Left colon (tissue), 2 donors: ENCODE data around the gene HAUS7. TPM values are rescaled to one million over a fixed set of nuclear protein-coding genes. Genes with fewer than 3 reads are reported as not detected.

ENCODE experiments used
- ATAC-seq: fragments of 200-7000 bp; cut with Tn5 transposase; one replicate; pipeline ENCODE4 v1.9.1; 2020; ENCODE audit warnings: mild to moderate bottlenecking, moderate library complexity
- DNase-seq, 2 donors: peaks; one replicate each; pipeline ENCODE4 v3.0.0-alpha.2; 2020
- intact Hi-C, 2 donors: fragments of 100-400 bp; cut with DNase I in 1 of 2; cut with micrococcal nuclease in 1 of 2; formaldehyde crosslinking; loops; one replicate each; pipeline versions ENCODE4 v1.11.2 to v1.14.0; 2022; cut with DNase I, micrococcal nuclease
- total RNA-seq, 2 donors: library from RNA; stranded (reverse); fragmentation: NEBNext Ultra II Directional; extraction: Animal tissue kit (Norgen Biotek cat#: 25700); gene quantifications; one replicate each; pipeline ENCODE4 v1.2.1, GENCODE V29; 2021
- donor health status: DM: no; HTN: no; CAD: no.
- donor health status: DM: yes; HTN: yes; CAD: no.

The HAUS7 gene
- total RNA-seq, 2 donors from 2014 or later, result 13.0 to 19.0 TPM

DNA sequence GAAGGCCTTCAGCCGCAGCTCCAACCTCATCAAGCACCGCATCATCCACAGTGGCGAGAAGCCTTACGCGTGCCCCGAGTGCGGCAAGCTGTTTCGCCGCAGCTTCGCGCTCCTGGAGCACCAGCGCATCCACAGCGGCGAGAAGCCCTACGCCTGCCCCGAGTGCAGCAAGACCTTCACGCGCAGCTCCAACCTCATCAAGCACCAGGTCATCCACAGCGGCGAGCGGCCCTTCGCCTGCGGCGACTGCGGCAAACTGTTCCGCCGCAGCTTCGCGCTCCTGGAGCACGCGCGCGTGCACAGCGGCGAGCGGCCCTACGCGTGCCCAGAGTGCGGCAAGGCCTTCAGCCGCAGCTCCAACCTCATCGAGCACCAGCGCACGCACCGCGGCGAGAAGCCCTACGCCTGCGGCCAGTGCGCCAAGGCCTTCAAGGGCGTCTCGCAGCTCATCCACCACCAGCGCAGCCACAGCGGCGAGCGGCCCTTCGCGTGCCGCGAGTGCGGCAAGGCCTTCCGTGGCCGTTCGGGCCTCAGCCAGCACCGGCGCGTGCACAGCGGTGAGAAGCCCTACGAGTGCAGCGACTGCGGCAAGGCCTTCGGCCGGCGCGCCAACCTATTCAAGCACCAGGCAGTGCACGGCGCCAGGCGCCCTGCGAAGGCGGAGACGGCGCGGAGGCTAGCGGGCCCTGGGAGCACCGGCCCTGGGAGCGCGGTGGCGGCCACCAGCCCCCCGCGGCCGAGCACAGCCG lies 49.4 kb downstream of the HAUS7 start:
- intact Hi-C loops, result no loop called here
- ATAC-seq, result no peak
- DNase-seq, result no peak

GRCh38 chrX:153417637-153418036 lies 52.7 kb downstream of the HAUS7 start:
- ATAC-seq, result no peak
- no peak for DNase-seq
- intact Hi-C loops, result no loop called here

DNA sequence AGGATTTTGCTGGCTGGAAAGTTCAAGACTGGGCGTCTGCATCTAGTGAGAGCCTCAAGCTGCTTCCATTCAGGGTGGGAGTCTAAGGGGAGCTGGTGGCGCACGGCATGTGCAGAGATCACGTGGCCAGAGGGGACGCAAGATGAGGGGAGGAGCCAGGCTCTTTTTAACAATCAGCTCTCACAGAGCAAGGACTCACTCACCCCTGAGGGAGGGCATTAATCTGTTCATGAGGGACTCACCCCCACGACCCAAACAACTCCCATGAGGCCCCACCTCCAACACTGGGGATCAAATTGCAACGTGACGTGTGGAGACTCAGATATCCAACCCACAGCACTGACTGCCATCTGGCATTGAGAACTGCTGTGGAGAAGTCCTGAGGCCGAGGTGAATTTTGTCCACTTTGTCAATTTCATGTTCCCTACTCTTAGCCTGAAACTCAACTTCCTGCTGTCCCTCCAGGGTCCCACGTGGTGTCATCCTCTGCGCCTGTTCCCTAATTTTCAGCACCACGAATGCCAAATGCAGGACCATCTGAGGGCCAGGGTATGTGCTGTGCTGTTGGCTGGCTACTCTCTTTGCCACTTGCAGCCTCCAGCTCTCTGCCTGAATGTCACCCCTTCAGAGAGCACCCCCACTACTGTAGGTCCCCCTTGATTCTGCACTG lies 53.5 kb downstream of the HAUS7 start:
- DNase-seq, result no peak
- intact Hi-C loops, result no loop called here
- no peak for ATAC-seq

DNA sequence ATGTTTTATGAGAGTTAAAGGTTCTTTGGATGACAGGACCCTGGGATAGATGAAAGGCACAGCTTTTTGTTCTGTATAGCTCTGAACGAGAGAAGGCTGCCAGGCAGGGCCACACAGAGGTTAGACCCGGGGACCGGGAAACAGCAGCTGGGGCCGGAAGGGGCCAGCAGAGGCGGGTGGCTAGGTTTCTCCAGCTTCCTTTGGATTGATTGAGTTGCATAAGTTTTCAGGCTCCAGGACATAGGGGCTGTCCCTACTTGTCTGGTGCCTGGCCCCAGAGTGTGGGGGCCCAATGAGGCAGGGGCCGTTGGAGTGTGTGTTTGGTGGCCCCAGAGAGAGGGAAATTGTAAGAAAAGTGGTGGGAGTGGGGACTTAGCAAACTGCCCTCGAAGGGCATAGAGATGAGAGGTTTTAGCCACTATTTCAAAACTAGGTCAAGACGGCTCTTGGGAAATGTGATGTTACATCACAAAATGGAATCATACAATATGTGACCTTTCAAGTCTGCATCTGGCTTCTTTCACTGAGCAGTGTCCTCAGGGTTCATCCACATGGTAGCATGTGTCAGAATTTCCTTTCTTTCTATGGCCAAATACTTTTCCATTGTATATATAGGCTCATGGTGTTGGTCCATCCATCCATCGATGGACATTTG lies 55.4 kb downstream of the HAUS7 start:
- ATAC-seq, result no peak
- DNase-seq, result no peak
- intact Hi-C loops, result no loop called here

GRCh38 chrX:153413731-153414130 lies 56.6 kb downstream of the HAUS7 start:
- ATAC-seq (no peak), DNase-seq (no peak)
- intact Hi-C loops, result no loop called here

DNA sequence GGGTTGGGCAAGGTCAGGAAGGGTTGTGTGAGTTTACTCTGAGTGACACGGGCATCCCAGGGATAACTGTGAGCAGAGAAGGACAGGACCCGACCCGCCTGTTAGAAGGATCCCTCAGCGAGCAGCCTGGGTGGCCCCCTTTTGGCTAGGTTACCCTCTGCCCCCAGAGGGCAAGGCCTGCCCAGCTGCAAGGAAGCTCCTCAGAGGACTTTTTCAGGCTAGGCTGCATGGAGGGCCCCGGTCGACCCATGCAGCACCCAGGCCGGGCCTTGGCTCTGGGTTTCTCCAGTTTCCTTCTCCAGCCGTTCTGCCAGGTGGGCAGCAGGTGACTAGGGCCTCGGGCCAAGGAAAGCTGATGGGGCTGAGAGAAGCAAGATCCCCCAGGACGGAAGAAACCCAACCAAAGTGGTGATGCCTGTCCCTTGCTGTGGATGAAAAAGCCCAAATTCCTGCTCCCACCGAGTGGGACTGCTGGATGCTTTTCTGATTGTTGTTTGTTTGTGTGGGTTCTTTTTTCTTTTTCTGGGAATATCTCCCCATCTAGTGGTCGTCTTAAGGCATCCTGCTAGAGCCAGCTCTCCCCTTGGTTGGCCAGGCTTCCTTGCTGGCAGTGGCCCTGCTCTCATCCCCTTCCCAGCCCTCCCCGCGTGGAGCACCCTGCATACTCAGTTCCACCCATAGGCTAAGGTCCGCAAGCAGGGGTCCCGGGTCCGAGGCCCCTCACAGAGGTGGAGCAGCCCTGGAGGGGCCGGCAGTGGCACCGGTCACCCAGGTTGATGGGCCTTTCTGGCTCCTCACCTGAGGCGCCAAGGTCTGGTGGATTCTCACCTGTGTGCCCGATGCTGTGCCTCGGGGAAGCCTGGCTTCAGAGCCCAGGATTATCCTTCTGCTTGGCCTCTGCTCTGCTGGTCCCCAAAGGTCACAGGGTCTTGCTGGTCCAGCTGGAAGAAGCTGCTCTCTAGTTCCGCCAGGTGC lies 57.3 kb downstream of the HAUS7 start:
- DNase-seq, result no peak
- no peak for ATAC-seq
- intact Hi-C loops, result no loop called here

GRCh38 chrX:153411988-153412574 lies 58.3 kb downstream of the HAUS7 start:
- no peak for ATAC-seq
- intact Hi-C loops, result no loop called here
- no peak for DNase-seq

DNA sequence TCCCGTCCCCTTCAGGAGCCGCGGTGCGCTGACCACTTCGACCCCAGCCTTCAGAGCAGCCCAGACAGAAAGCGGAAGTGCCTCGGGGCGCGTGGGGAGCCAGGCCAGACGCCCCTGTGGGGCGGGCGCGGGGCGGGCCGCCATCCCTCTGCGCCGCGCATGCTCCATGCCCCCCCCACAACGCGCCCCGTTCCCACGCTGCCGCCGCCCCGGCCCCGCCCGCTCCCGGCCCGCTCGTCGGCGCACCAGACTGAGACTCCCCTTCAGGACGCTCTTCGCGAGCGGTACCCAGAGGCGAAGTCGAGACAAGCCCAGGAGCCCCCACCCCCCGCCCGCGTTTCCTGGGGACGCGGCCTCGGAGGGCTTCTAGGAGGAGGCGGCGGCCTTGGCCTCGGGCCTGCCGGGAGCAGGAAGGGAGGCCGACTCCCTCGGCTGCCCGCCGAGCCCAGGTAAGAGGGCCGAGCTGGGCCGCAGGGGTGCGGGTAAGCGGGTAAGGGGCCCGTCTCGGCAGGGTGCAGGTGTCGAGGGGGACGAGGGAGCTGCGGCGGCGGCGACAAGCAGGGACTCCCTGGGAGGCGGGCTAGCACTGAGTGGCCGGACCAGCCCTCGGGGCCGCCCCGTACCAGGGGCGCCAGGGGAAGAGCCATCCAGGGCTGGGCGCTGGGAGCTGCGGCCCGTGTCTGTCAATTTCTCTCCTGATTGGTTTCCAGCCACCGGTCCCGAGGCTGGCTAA lies 59.0 kb downstream of the HAUS7 start, which contains the start of gene ZFP92:
Gene ZFP92, plus strand, starts transcription at position 218 of the 733 bp plus-strand sequence. CDS start 6,851 bp downstream, outside the sequence.
- ATAC-seq (peak; percentile 46), DNase-seq (peak in 1 of 2 donors; percentile 41)
- intact Hi-C loops, result no loop called here

DNA sequence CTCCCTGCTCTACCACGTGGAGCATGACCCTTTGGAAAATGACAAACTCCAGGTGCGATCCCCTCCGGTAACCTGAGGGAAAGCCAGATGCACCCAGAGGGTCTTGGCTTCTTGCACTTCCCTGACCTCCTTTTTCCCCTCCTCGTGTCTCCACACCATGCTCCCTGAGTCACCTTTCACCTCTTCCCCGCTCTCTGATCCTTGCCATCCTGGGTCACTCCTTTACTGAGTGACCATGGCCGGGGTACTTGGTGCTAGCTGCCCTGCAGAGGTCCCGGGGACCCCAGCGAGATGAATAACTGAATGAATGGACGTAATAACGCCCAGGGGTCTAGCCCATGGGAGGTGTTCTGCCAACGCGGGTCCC lies 59.5 kb downstream of the HAUS7 start:
- DNase-seq (no peak), ATAC-seq (no peak)
- intact Hi-C loops, result no loop called here

- ATAC-seq (no peak), DNase-seq (no peak)
Observed at GRCh38 chrX:153410373-153410772, 60.0 kb downstream of the HAUS7 start.

DNA sequence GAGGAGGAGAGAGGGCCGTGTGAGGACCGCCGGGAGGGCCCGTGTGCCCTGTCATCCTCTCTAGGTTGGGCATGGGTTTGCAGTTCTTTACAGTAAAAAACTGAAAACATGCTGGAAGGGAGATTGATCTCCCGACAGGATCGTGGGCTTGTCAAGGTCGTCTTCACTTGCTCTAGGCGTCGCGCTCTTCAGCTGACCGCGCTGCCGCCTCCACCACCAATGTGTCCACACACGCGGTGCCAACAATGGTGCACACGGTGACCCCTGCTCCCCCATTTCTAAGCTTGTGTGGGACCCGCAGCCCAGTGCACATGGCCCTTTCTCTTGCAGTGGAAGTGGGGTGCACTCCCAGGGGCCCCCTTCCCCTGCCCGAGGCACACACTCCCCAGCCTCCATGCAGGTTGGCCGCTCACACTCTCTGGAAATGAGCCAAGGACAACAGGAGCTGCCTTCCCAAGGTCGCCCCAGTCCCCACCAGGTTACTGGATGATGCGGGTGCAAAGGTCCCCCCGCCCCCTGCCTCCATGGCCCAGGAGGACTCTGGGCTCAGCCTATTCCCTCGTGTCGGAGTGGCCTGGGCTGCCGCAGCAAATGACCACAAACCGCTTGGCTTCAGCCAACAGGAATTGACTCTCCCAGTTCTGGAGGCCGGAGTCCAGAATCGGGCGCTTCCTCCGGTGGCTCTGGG lies 60.8 kb downstream of the HAUS7 start:
- no peak for DNase-seq

More at GRCh38 chrX:153410373-153410772, 60.0 kb downstream of the HAUS7 start:
- intact Hi-C loops, result no loop called here

GRCh38 chrX:153408871-153409351 lies 61.5 kb downstream of the HAUS7 start:
- intact Hi-C loops, result no loop called here
- DNase-seq (no peak), ATAC-seq (no peak)

More for the DNA sequence above, 60.8 kb downstream of the HAUS7 start:
- intact Hi-C loops, result no loop called here
- no peak for ATAC-seq

DNA sequence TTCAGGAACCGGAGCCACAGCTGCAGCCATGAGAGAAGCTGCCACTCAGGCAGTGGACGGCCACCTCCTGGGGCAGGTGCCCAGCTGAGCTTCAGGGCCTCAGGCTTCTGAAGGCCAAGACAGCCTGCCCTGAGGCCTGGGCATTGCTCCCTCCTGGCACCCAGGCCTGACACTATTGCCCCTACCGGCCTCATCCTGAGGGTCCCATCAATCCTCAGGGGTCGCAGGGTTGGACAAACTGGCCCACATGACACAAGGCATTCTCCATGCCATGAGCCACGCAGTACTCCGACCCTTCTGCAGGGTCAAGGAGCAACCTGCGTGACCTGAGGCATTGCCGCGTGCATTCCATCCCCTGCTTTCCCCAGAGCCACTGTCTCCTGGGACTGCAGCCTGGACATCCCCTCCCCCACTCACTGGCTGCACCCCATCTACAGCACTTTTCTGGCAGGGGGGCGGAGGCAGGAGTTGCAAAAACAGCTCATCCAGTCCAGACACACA lies 62.1 kb downstream of the HAUS7 start:
- ATAC-seq (no peak), DNase-seq (no peak)
- intact Hi-C loops, result no loop called here

DNA sequence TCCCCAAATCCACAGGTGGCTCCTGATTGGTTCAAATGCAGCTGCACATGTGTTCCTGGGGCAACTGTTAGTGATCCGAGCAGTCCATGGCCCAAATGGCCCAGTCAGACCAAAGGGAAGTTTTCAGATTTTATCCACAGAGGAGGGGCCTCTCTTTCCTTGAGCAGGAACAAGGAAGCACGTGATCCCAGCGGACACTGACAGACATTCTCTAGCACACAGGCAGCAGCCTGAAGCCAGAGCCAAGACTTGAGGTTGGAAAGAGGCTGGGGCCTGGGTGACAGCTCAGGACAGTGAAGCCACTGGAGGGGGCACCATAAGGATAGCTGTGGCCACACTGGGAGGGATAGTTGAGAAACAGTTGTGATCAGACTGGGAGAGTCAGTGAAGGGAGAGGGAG lies 62.6 kb downstream of the HAUS7 start:
- ATAC-seq, result no peak
- DNase-seq, result no peak
- intact Hi-C loops, result no loop called here

DNA sequence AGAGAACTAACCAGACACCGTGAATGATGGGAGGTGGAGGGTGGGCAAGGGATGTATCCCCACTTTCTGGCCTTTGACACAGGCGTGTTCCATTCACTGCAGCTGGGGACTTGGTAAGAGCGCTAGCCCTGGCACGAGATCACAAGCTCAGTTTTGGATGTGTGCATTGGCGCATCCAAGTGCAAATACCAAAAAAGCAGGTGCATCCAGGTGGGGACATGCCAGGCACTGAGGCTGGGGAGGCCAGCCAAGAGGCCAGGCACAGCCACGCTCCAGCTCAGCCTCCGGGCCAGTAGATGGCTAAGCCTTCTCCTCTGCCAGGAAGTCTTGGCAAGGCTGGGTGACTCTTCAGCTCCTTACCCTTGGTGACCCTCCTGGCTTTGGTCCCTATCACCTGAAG lies 63.5 kb downstream of the HAUS7 start:
- DNase-seq (no peak), ATAC-seq (no peak)
- intact Hi-C loops, result no loop called here

DNA sequence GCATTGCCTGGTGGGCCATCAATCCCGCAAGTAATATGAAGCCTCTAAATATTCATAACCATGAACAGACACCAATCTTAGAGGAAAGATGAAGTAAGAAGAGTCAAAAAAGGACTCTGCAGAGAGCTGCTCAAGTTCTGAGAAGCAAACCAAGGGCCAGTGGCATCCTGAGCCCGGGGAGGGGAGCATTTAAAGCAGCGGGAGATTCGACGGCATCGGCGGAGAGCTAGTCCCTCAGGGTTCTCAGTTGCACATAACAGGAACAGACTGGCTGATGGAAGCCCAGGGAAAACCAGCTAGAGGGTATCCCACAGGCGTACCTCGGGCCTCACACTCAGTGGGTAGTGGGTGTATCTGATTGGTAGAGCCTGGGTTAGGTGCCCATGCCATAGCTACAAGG lies 64.4 kb downstream of the HAUS7 start:
- intact Hi-C loops, result no loop called here

GRCh38 chrX:153405426-153405825 lies 65.0 kb downstream of the HAUS7 start:
- DNase-seq (no peak), ATAC-seq (no peak)
- intact Hi-C loops, result no loop called here

More for the DNA sequence above, 64.4 kb downstream of the HAUS7 start:
- ATAC-seq (no peak), DNase-seq (no peak)
